HEK293 (cell line): Measurements from ENCODE around the gene KIFAP3.

Experiments
- KLF16 ChIP-seq: fragments of 450-650 bp; formaldehyde crosslinking; IDR thresholded peaks from 2 replicates; pipeline ENCODE4 v1.5.1; 2017; ENCODE audit warnings: missing biosample characterization, missing genetic modification characterization
- REPIN1 ChIP-seq: fragments of 450-650 bp; formaldehyde crosslinking; IDR thresholded peaks from 2 replicates; pipeline ENCODE4 v1.5.1; 2017; ENCODE audit warnings: missing biosample characterization, missing genetic modification characterization, low read depth
- YY1 ChIP-seq: fragments of 450-650 bp; formaldehyde crosslinking; IDR thresholded peaks from 2 replicates; pipeline ENCODE4 v1.5.1; 2018; ENCODE audit warnings: missing biosample characterization, missing genetic modification characterization
- ZBTB1 ChIP-seq: fragments of 450-650 bp; formaldehyde crosslinking; IDR thresholded peaks from 2 replicates; pipeline ENCODE4 v1.5.1; 2016; ENCODE audit warnings: missing biosample characterization, missing genetic modification characterization
- ZBTB21 ChIP-seq: fragments of 450-650 bp; formaldehyde crosslinking; IDR thresholded peaks from 2 replicates; pipeline ENCODE4 v1.5.1; 2017; ENCODE audit warnings: missing biosample characterization, missing genetic modification characterization
- ZNF19 ChIP-seq: fragments of 450-650 bp; formaldehyde crosslinking; IDR thresholded peaks from 2 replicates; pipeline ENCODE4; 2016; ENCODE audit warnings: missing biosample characterization, missing genetic modification characterization, low read depth
- ZNF214 ChIP-seq: fragments of 450-650 bp; formaldehyde crosslinking; IDR thresholded peaks from 2 replicates; pipeline ENCODE4 v1.5.1; 2017; ENCODE audit warnings: missing biosample characterization, mild to moderate bottlenecking, missing genetic modification characterization, borderline replicate concordance
- ZNF416 ChIP-seq: fragments of 450-650 bp; formaldehyde crosslinking; IDR thresholded peaks from 2 replicates; pipeline ENCODE4 v1.5.1; 2016; ENCODE audit warnings: missing biosample characterization, missing genetic modification characterization
- ZSCAN23 ChIP-seq: fragments of 450-650 bp; formaldehyde crosslinking; IDR thresholded peaks from 2 replicates; pipeline ENCODE4 v1.5.1; 2016; ENCODE audit warnings: missing biosample characterization, missing genetic modification characterization
- TF ChIP-seq, protein P1 (sequence below): fragments of 450-650 bp; formaldehyde crosslinking; IDR thresholded peaks from 2 replicates; pipeline ENCODE4 v1.5.1; 2016; ENCODE audit warnings: missing biosample characterization, missing genetic modification characterization
- TF ChIP-seq, protein P2 (sequence below): fragments of 450-650 bp; formaldehyde crosslinking; optimal IDR thresholded peaks from 2 replicates; pipeline ENCODE3; 2016; ENCODE audit warnings: missing biosample characterization, mild to moderate bottlenecking, missing genetic modification characterization

DNA sequence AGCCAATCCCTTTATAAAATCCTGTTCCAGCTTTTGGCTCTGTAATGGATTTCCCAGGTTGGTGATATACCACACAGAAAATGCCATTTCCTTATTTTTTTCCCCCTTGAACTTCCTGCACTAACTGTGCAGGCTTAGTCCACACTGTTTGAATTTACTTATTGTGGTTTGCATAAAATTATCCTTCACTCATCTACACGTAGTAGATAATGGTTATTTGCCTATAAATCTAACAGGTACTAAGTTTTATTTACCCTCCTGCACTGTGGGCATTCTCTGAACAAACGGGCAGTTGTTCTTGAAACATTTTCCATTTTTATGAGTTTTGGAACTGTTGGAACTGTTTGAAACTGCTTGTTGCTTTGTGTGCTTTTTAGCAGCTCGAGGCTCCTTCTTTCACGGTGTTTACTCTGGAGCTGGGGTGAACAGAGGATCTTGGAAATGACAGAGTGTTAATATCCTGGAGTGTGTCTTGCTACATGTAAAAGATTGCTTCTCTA, 23.0 kb upstream of the KIFAP3 start:
- TF ChIP-seq, protein P1, sequence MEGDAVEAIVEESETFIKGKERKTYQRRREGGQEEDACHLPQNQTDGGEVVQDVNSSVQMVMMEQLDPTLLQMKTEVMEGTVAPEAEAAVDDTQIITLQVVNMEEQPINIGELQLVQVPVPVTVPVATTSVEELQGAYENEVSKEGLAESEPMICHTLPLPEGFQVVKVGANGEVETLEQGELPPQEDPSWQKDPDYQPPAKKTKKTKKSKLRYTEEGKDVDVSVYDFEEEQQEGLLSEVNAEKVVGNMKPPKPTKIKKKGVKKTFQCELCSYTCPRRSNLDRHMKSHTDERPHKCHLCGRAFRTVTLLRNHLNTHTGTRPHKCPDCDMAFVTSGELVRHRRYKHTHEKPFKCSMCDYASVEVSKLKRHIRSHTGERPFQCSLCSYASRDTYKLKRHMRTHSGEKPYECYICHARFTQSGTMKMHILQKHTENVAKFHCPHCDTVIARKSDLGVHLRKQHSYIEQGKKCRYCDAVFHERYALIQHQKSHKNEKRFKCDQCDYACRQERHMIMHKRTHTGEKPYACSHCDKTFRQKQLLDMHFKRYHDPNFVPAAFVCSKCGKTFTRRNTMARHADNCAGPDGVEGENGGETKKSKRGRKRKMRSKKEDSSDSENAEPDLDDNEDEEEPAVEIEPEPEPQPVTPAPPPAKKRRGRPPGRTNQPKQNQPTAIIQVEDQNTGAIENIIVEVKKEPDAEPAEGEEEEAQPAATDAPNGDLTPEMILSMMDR: no peak
- TF ChIP-seq ZNF19 (tag by site-specific recombination) (no peak), REPIN1 (tag by site-specific recombination) (no peak), ZBTB1 (no peak), ZNF214 (tag by site-specific recombination) (no peak), ZSCAN23 (tag by site-specific recombination) (no peak), ZBTB21 (tag by site-specific recombination) (no peak), YY1 (tag by site-specific recombination) (no peak), KLF16 (tag by site-specific recombination) (no peak), ZNF416 (tag by site-specific recombination) (no peak)
- TF ChIP-seq, protein P2, sequence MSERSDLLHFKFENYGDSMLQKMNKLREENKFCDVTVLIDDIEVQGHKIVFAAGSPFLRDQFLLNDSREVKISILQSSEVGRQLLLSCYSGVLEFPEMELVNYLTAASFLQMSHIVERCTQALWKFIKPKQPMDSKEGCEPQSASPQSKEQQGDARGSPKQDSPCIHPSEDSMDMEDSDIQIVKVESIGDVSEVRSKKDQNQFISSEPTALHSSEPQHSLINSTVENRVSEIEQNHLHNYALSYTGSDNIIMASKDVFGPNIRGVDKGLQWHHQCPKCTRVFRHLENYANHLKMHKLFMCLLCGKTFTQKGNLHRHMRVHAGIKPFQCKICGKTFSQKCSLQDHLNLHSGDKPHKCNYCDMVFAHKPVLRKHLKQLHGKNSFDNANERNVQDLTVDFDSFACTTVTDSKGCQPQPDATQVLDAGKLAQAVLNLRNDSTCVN (tag by site-specific recombination): no peak
